T-helper 1 cell (primary cell): ENCODE measurements around the gene AP5S1.

Source experiments
- DNase-seq, 5 donors: peaks; one replicate each; pipeline ENCODE4 v3.0.0-alpha.2; 2012 to 2020

Gene AP5S1

DNA sequence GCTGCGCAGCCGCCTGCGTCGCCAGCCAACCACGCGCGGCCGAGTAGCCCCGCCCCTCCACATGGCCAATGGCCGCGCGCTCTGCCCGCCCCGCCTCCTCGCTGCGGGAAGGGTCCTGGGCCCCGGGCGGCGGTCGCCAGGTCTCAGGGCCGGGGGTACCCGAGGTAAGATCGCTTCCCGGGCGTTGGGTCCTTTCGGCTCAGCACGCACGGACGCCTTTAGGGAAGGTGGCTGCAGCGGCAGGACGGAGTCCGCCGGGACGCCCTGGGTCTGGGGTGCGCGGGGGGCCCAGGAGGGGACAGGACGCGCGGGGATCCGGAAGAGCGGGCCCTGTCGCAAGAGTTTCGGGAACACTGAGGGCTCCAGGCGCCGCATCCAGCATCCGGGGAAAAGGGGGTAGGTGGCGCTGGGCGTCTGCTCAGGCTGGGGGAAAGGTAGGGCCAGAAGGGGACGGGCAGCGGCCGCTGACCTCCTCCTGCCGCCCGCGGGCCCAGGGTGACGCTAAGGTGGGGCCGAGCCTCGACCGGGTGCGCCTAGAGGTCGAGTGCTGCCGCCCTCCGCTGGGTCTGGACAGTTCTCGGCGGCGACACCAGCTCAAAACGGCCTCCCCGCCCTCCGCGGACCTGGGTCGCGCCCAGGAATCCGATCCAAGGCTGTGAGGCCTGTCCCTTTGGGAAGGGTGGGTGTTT lies 26.5 kb downstream of the AP5S1 start, which contains the start of gene MAVS:
TSS of gene MAVS (plus strand) at position 95 of the 689 bp plus-strand sequence. CDS start 7,791 bp downstream, outside the sequence.
- peak; percentile 68 to 86 (median 77) for DNase-seq

GRCh38 chr20:3847429-3847940 lies 27.1 kb downstream of the AP5S1 start:
- DNase-seq: no peak

- DNase-seq: no peak
Measured at GRCh38 chr20:3848565-3848964, 28.2 kb downstream of the AP5S1 start.

GRCh38 chr20:3854462-3854871 lies 34.1 kb downstream of the AP5S1 start:
- no peak for DNase-seq

DNA sequence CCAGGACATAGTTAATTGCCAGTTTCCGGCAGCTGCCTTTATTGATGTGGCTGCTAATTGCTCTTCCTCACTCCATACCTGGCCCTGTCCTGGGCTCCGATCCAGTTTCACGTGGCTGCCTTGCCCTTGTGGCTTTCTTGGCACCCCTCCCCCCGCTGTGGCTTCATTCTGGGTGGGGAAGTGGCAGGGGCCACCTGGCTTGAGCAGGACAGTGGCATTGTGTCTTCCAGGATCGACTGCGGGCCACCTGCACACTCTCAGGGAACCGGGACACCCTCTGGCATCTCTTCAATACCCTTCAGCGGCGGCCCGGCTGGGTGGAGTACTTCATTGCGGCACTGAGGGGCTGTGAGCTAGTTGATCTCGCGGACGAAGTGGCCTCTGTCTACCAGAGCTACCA lies 37.1 kb downstream of the AP5S1 start:
- no peak for DNase-seq

- no peak for DNase-seq
Measured at GRCh38 chr20:3858689-3859088, 38.3 kb downstream of the AP5S1 start.

DNA sequence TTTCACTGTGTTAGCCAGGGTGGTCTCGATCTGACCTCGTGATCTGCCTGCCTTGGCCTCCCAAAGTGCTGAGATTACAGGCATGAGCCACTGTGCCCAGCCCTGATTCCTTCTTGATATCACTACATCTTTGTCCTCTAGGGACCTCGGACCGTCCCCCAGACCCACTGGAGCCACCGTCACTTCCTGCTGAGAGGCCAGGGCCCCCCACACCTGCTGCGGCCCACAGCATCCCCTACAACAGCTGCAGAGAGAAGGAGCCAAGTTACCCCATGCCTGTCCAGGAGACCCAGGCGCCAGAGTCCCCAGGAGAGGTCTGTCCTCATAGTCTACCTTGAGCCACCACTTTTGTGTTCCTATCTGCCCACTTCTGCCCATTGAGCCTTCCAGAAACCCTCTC lies 40.8 kb downstream of the AP5S1 start:
- DNase-seq: no peak

- no peak for DNase-seq
Measured at GRCh38 chr20:3862333-3862732, 42.0 kb downstream of the AP5S1 start.

DNA sequence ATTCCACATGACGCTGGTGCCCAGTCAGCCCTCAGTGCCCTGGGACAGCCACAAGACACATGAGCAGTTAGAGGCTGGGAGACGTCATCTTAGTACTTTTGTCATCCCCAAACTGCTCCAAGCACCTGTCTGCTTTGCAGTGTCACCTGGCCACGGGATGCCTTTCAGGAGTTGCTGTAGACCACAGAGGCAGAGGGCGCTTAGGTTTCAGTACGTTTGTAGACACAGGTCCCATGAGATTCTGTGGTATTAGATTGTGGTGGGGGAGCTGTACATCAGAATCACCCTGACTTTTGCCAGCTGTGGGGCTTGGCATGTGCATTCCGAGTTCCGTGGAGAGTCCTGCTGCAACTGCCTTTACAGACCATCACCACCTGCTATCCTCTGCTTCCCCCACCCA lies 43.0 kb downstream of the AP5S1 start:
- no peak for DNase-seq

- no peak for DNase-seq
Measured at GRCh38 chr20:3864518-3864917, 44.2 kb downstream of the AP5S1 start.

- no peak for DNase-seq
Measured at GRCh38 chr20:3865152-3865886, 45.0 kb downstream of the AP5S1 start.

DNA sequence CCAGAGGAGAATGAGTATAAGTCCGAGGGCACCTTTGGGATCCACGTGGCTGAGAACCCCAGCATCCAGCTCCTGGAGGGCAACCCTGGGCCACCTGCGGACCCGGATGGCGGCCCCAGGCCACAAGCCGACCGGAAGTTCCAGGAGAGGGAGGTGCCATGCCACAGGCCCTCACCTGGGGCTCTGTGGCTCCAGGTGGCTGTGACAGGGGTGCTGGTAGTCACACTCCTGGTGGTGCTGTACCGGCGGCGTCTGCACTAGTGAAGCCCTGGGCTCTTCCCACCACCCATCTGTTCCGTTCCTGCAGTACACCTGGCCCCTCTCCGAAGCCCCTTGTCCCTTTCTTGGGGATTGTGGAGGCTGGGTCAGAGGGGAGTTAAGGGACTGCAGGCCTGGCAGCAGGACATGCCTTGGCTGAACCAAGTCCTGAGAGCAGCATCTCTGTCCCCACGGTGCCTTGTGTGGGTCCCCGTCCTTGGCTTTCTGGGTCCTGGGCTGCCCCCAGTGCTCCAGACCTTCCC lies 45.6 kb downstream of the AP5S1 start:
- DNase-seq: no peak

GRCh38 chr20:3866464-3866863 lies 46.1 kb downstream of the AP5S1 start:
- DNase-seq: no peak

DNA sequence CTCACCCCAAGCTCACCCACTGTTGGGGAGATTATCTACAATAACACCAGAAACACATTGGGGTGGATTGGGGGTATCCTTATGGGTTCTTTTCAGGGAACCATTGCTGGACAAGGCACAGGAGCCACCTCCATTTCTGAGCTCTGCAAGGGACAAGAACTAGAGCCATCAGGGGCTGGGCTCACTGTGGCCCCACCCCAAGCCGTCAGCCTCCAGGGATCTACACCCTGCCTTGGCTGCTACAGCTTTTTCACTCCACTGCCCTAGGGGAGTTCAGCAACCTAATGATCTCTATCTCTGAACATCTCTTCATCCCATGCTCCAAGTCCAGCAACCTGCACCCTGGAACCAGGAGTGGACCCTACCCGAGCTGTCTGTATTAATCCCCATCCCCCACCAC lies 47.5 kb downstream of the AP5S1 start:
- no peak for DNase-seq

GRCh38 chr20:3869839-3870634 lies 49.7 kb downstream of the AP5S1 start:
- DNase-seq: no peak

GRCh38 chr20:3871550-3872265 lies 51.4 kb downstream of the AP5S1 start:
- no peak for DNase-seq

DNA sequence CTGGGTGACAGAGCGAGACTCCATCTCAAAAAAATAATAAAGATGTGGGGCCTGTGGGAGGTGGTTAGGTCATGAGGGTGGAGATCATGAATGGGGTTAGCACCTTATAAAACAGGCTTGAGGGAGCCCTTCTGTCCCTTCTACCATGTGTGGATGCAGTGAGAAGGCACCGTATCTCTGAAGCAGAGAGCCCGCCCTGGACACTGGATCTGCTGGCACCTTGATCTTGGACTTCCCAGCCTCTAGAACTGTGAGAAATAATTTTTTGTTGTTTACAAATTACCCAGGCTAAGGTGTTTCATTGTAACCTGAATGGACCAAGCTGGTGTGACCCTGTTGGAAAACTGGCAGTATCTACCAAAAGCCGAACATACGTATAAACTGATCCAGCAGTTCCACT lies 53.2 kb downstream of the AP5S1 start:
- DNase-seq: no peak

- DNase-seq: no peak
Measured at GRCh38 chr20:3874194-3874844, 54.0 kb downstream of the AP5S1 start.

DNA sequence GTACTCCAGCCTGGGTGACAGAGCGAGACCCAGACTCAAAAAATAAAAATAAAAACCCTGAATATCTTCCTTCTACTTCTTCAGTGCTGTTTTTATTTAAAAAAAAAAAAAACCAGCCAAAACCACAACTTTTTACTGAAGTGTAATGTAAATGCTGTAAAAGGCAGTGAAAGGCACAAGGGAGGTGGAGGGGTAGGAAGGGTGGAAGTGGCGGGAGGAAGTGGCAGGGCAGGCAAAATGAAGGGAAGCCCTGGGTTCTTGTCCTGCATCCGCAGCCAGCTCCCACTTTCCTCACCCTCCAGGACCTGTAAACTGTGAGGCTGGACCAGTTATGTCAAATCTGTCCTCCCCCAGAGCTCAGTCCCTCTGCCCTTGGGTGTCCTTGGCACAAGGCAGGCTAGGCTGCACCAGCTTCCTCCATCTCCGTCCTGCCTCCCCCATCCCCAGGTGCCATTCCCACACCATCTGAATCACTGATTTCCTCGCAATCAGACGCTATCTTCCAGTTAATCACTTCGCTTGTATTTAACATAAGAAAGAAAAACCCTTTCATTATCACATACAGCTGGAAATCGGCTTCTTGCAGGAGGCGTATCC lies 55.1 kb downstream of the AP5S1 start:
- DNase-seq: no peak

GRCh38 chr20:3876000-3876399 lies 55.7 kb downstream of the AP5S1 start:
- DNase-seq: no peak

DNA sequence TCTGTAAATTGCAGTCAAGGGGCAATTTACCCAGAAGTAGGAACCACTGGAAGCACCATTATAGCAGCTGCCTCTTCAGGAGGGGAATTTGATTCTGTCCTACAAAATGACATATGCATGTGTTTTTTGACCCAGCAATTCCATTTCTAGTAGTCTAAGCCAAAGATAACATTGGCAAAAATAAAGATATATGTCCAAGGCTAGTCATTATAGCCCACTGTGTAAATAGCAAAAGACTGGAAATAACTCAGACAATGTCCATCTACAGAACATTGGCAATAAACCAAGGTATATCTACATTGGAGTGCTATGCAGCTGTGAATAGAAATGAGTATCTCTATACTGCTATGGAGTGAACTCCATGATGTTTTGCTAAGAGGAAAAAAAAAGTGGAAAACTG lies 56.3 kb downstream of the AP5S1 start:
- no peak for DNase-seq
